HepG2 (cell line): Measurements from ENCODE around the gene DPEP3. TPM values are rescaled to one million over a fixed set of nuclear protein-coding genes. Genes with fewer than 3 reads are reported as not detected.
A peak's percentile ranks its signal among the peaks of the same experiment; 100 is the strongest.

Experiments
- ELK4 ChIP-seq: sonication (generic); formaldehyde crosslinking; IDR thresholded peaks from 2 replicates; pipeline ENCODE4 v1.9.0; 2021; ENCODE audit warnings: missing genetic modification reagents, borderline replicate concordance
- HMG20B ChIP-seq: conservative IDR thresholded peaks from 2 replicates; pipeline ENCODE4 v1.6.1; 2016; ENCODE audit warnings: missing genetic modification reagents, missing compliant biosample characterization
- MXI1 ChIP-seq: IDR thresholded peaks from 3 replicates; pipeline ENCODE4 v1.6.1; 2012; ENCODE audit warnings: low read depth, low read length, inconsistent platforms, borderline replicate concordance
- NR0B2 ChIP-seq: sonication (generic); formaldehyde crosslinking; IDR thresholded peaks from 2 replicates; pipeline ENCODE4 v1.4.0; 2020; ENCODE audit warnings: mild to moderate bottlenecking, missing genetic modification reagents
- POLR2AphosphoS5 ChIP-seq: IDR thresholded peaks from 2 replicates; pipeline ENCODE4 v1.6.1; 2012; ENCODE audit warnings: low read depth, low read length
- POLR2G ChIP-seq: fragments of 200-400 bp; formaldehyde crosslinking; IDR thresholded peaks from 2 replicates; pipeline ENCODE4 v1.6.1; 2018; ENCODE audit warnings: mild to moderate bottlenecking, low read depth, low read length, moderate library complexity
- PPARG ChIP-seq: conservative IDR thresholded peaks from 2 replicates; pipeline ENCODE4 v1.6.1; 2016; ENCODE audit warnings: missing biosample characterization, missing genetic modification reagents
- RARG ChIP-seq: sonication (generic); formaldehyde crosslinking; IDR thresholded peaks from 2 replicates; pipeline ENCODE4 v1.4.0; 2020; ENCODE audit warnings: low read depth, mild to moderate bottlenecking, missing genetic modification reagents
- SALL1 ChIP-seq: sonication (generic); formaldehyde crosslinking; IDR thresholded peaks from 2 replicates; pipeline ENCODE4 v1.8.0; 2022; ENCODE audit warnings: mild to moderate bottlenecking, missing genetic modification reagents
- SNAI1 ChIP-seq: sonication (generic); formaldehyde crosslinking; IDR thresholded peaks from 2 replicates; pipeline ENCODE4 v1.5.0; 2020; ENCODE audit warnings: mild to moderate bottlenecking, missing genetic modification reagents, borderline replicate concordance
- TOPORS ChIP-seq: sonication (generic); formaldehyde crosslinking; IDR thresholded peaks from 2 replicates; pipeline ENCODE4 v1.8.0; 2023; ENCODE audit warnings: mild to moderate bottlenecking, missing genetic modification reagents
- ZC3H13 ChIP-seq: sonication (generic); formaldehyde crosslinking; IDR thresholded peaks from 2 replicates; pipeline ENCODE4 v1.8.1; 2023; ENCODE audit warnings: mild to moderate bottlenecking, missing genetic modification reagents, moderate library complexity
- ZIK1 ChIP-seq: sonication (generic); formaldehyde crosslinking; IDR thresholded peaks from 2 replicates; pipeline ENCODE4 v1.5.0; 2020; ENCODE audit warnings: mild to moderate bottlenecking, low read depth, missing genetic modification reagents, borderline replicate concordance
- ZNF30 ChIP-seq: sonication (generic); formaldehyde crosslinking; IDR thresholded peaks from 2 replicates; pipeline ENCODE4 v1.5.0; 2020; ENCODE audit warnings: mild to moderate bottlenecking, missing genetic modification reagents
- ZNF468 ChIP-seq: sonication (generic); formaldehyde crosslinking; IDR thresholded peaks from 2 replicates; pipeline ENCODE4 v1.8.0; 2022; ENCODE audit warnings: mild to moderate bottlenecking, moderate library complexity, missing genetic modification reagents
- ZNF816 ChIP-seq: sonication (generic); formaldehyde crosslinking; IDR thresholded peaks from 2 replicates; pipeline ENCODE4 v1.8.0; 2022; ENCODE audit warnings: missing genetic modification reagents, mild to moderate bottlenecking, borderline replicate concordance
- ZSCAN9 ChIP-seq: IDR thresholded peaks from 2 replicates; pipeline ENCODE4 v1.6.1; 2016; ENCODE audit warnings: borderline replicate concordance
- polyA plus RNA-seq, 8 experiments: library from polyadenylated mRNA; depleted of rRNA in 3 of 8; stranded (reverse) in 7 of 8; unstranded in 1 of 8; fragments of >200 nt; fragmentation: Illumina TruSeq in 4 of 8; extraction: Trizol in 4 of 8; gene quantifications; 2 replicates each; pipeline versions ENCODE4 v1.2.1 to v1.2.3, GENCODE V29; 2011 to 2016; ENCODE audit warnings: low read depth in 4 of 8, missing spikeins in 1 of 8, mixed read lengths in 1 of 8; ENCODE audit not compliant: insufficient read depth in 1 of 8
- total RNA-seq, 5 experiments: library from RNA; depleted of rRNA; stranded (reverse); fragments of >200 nt; fragmentation: Illumina TruSeq; extraction: Trizol; gene quantifications; 2 replicates each; pipeline ENCODE4 v1.2.3, GENCODE V29; 2016; ENCODE audit warnings: low read depth in 1 of 5
- TF ChIP-seq, protein P1 (sequence below): sonication (generic); formaldehyde crosslinking; IDR thresholded peaks from 2 replicates; pipeline ENCODE4 v1.4.0; 2020; ENCODE audit warnings: missing genetic modification reagents, low read depth, mild to moderate bottlenecking, borderline replicate concordance
- TF ChIP-seq, protein P2 (sequence below): sonication (generic); formaldehyde crosslinking; conservative IDR thresholded peaks from 2 replicates; pipeline ENCODE4 v1.4.0; 2020; ENCODE audit warnings: missing genetic modification reagents
- TF ChIP-seq, protein P3 (sequence below): sonication (generic); formaldehyde crosslinking; IDR thresholded peaks from 2 replicates; pipeline ENCODE4 v1.5.1; 2020; ENCODE audit warnings: mild to moderate bottlenecking, missing genetic modification reagents, moderate library complexity

DPEP3 gene
- total and polyA plus RNA-seq, 2 of the 13 experiments (the other 11 are each of a cell fraction or from before 2014, with no cell fraction given), result not detected

DNA sequence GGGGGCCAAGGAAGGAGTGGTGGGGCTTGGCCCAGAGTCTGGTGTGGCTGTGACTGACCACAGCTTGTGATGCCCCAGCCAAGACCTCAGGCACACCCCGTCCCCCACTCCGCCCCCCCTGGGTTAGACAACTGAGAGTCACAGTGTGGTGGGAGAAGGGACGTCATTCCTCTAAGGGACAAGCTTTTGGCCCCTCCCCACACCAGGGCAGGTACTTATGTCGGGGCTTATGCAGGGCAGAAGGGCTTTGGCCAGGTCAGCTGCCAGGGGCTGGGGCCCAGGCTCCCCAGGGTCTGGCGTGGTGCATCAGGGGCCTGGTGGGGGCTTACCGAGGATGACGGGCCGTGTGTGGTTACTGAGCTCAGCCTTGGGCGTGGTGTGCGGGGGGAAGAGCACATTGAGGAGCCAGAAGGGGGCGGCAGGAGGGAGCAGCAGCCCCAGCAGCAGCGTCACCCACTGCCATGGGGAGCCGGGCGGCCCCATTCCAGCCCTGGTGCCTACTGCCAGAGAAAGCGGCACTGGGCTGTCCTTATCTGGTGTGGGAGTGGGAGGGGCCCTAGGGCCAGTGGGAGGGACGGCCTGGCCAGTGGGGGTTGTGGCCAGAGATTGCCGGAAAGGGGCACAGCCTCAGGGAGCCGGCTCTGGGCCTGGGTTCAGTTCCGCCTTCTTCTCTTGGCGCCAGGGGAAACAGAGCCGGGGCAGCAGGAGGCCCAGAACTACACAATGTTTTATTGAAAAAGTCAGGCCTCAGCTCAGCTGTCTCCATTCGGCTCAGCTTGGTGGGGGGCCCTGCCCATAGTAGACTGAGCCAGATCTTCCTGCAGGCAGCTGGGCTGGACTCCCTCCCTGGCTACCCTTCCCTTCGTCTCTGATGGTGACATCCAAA, 36.4 kb downstream of the DPEP3 start, which contains the start of gene LCAT (continued):
- TF ChIP-seq, protein P1, sequence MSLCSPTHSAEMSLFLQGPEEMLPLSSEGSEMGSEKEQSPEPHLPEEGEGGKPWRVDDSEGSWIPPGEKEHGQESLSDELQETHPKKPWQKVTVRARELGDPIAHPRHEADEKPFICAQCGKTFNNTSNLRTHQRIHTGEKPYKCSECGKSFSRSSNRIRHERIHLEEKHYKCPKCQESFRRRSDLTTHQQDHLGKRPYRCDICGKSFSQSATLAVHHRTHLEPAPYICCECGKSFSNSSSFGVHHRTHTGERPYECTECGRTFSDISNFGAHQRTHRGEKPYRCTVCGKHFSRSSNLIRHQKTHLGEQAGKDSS, result no peak
- peak; percentile 22; the same call in 1 of the 2 replicates for TF ChIP-seq PPARG (CRISPR knock-in tag)
- 0 out of 2 replicates have a peak, but pooled peaks have one; percentile 3 for TF ChIP-seq ZNF816 (CRISPR knock-in tag)
- TF ChIP-seq ZNF468 (CRISPR knock-in tag), result no peak
- peak; percentile 92 for TF ChIP-seq POLR2AphosphoS5
- peak; percentile 43; the same call in 1 of the 2 replicates for TF ChIP-seq ZNF30 (CRISPR knock-in tag)
- TF ChIP-seq MXI1, result peak; percentile 58; the same call in 1 of the 3 replicates
- TF ChIP-seq ZC3H13, result peak; percentile 89
- TF ChIP-seq, protein P2, sequence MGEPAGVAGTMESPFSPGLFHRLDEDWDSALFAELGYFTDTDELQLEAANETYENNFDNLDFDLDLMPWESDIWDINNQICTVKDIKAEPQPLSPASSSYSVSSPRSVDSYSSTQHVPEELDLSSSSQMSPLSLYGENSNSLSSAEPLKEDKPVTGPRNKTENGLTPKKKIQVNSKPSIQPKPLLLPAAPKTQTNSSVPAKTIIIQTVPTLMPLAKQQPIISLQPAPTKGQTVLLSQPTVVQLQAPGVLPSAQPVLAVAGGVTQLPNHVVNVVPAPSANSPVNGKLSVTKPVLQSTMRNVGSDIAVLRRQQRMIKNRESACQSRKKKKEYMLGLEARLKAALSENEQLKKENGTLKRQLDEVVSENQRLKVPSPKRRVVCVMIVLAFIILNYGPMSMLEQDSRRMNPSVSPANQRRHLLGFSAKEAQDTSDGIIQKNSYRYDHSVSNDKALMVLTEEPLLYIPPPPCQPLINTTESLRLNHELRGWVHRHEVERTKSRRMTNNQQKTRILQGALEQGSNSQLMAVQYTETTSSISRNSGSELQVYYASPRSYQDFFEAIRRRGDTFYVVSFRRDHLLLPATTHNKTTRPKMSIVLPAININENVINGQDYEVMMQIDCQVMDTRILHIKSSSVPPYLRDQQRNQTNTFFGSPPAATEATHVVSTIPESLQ, result no peak
- 0 out of 2 replicates have a peak, but pooled peaks have one; percentile 16 for TF ChIP-seq ZIK1 (CRISPR knock-in tag)
- TF ChIP-seq TOPORS (CRISPR knock-in tag), result peak; percentile 67; the same call in 1 of the 2 replicates
- no peak for TF ChIP-seq HMG20B (CRISPR knock-in tag)
- peak; percentile 41; the same call in 1 of the 2 replicates for TF ChIP-seq SALL1
- TF ChIP-seq POLR2G, result peak; percentile 94
- TF ChIP-seq ZSCAN9 (CRISPR knock-in tag), result peak; percentile 49
- TF ChIP-seq, protein P3, sequence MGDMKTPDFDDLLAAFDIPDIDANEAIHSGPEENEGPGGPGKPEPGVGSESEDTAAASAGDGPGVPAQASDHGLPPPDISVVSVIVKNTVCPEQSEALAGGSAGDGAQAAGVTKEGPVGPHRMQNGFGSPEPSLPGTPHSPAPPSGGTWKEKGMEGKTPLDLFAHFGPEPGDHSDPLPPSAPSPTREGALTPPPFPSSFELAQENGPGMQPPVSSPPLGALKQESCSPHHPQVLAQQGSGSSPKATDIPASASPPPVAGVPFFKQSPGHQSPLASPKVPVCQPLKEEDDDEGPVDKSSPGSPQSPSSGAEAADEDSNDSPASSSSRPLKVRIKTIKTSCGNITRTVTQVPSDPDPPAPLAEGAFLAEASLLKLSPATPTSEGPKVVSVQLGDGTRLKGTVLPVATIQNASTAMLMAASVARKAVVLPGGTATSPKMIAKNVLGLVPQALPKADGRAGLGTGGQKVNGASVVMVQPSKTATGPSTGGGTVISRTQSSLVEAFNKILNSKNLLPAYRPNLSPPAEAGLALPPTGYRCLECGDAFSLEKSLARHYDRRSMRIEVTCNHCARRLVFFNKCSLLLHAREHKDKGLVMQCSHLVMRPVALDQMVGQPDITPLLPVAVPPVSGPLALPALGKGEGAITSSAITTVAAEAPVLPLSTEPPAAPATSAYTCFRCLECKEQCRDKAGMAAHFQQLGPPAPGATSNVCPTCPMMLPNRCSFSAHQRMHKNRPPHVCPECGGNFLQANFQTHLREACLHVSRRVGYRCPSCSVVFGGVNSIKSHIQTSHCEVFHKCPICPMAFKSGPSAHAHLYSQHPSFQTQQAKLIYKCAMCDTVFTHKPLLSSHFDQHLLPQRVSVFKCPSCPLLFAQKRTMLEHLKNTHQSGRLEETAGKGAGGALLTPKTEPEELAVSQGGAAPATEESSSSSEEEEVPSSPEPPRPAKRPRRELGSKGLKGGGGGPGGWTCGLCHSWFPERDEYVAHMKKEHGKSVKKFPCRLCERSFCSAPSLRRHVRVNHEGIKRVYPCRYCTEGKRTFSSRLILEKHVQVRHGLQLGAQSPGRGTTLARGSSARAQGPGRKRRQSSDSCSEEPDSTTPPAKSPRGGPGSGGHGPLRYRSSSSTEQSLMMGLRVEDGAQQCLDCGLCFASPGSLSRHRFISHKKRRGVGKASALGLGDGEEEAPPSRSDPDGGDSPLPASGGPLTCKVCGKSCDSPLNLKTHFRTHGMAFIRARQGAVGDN (CRISPR knock-in tag), result peak; percentile 77
- peak; percentile 13; the same call in 1 of the 2 replicates for TF ChIP-seq NR0B2 (CRISPR knock-in tag)
- 0 out of 2 replicates have a peak, but pooled peaks have one; percentile 52 for TF ChIP-seq SNAI1
- TF ChIP-seq RARG (CRISPR knock-in tag), result no peak
- TF ChIP-seq ELK4 (CRISPR knock-in tag), result no peak
